ENCODE measurements around the gene SCEL.

DNA sequence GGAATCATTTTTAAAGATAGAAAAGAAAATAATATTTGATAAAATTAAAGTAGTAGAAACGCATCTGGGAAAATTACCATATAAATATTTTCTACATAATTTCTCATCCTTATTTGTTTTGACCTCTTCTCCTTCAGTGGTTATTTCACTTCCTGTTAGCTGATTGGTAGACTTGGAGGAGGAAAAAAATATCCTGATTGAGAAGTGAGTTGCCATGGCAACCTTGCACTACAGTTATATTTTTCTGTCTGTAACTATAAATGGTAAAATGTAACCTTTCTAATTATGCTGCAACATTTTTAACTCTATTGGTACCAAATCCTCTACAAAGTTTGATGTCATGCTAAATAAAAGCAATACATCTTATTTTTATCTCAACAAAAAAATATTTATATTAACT, 45.2 kb downstream of the SCEL start:
- TF ChIP-seq POLR2A (IDR thresholded peaks at IDR 0.05) (no peak), EP300 (IDR thresholded peaks at IDR 0.05) (no peak), POLR2AphosphoS5 (IDR thresholded peaks at IDR 0.05) (no peak)
- TF ChIP-seq, protein P1, sequence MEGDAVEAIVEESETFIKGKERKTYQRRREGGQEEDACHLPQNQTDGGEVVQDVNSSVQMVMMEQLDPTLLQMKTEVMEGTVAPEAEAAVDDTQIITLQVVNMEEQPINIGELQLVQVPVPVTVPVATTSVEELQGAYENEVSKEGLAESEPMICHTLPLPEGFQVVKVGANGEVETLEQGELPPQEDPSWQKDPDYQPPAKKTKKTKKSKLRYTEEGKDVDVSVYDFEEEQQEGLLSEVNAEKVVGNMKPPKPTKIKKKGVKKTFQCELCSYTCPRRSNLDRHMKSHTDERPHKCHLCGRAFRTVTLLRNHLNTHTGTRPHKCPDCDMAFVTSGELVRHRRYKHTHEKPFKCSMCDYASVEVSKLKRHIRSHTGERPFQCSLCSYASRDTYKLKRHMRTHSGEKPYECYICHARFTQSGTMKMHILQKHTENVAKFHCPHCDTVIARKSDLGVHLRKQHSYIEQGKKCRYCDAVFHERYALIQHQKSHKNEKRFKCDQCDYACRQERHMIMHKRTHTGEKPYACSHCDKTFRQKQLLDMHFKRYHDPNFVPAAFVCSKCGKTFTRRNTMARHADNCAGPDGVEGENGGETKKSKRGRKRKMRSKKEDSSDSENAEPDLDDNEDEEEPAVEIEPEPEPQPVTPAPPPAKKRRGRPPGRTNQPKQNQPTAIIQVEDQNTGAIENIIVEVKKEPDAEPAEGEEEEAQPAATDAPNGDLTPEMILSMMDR (IDR thresholded peaks at IDR 0.05) = no peak
